CD4-positive, alpha-beta T cell treated with Interleukin-4 for 1 hour (primary cell): ENCODE data around the gene MLKL.
"Not testable (repeated sequence)": the region's sequence is repeated elsewhere in the genome, so short reads cannot be mapped to it uniquely, and the experiment has no call there.

Experiments used
- DNase-seq, 2 donors: peaks; one replicate each; pipeline ENCODE4 v3.0.0-alpha.2; 2020 to 2022

Gene MLKL

GRCh38 chr16:74731853-74732477 lies 31.3 kb upstream of the MLKL start:
- no peak for DNase-seq

GRCh38 chr16:74729783-74730683 lies 29.4 kb upstream of the MLKL start:
- no peak for DNase-seq

- no peak for DNase-seq
Measured at GRCh38 chr16:74727903-74728302, 27.2 kb upstream of the MLKL start.

GRCh38 chr16:74726716-74727115 lies 26.1 kb upstream of the MLKL start:
- peak; percentile 11 to 33 for DNase-seq

GRCh38 chr16:74725651-74726455 lies 25.2 kb upstream of the MLKL start:
- no peak for DNase-seq

- DNase-seq = no peak
Measured at GRCh38 chr16:74724820-74725549, 24.3 kb upstream of the MLKL start.

- DNase-seq = no peak
Measured at GRCh38 chr16:74723256-74723655, 22.6 kb upstream of the MLKL start.

GRCh38 chr16:74722156-74722555 lies 21.5 kb upstream of the MLKL start:
- not testable (repeated sequence) for DNase-seq

GRCh38 chr16:74721716-74722115 lies 21.1 kb upstream of the MLKL start:
- no peak for DNase-seq

- no peak for DNase-seq
Measured at GRCh38 chr16:74720579-74720978, 19.9 kb upstream of the MLKL start.

- DNase-seq = no peak
Measured at GRCh38 chr16:74718741-74719610, 18.3 kb upstream of the MLKL start.

GRCh38 chr16:74718140-74718539 lies 17.5 kb upstream of the MLKL start:
- DNase-seq = no peak

GRCh38 chr16:74717367-74717766 lies 16.7 kb upstream of the MLKL start:
- no peak for DNase-seq

- DNase-seq = no peak
Measured at GRCh38 chr16:74716355-74716754, 15.7 kb upstream of the MLKL start.

- no peak for DNase-seq
Measured at GRCh38 chr16:74713876-74714275, 13.2 kb upstream of the MLKL start.

- no peak for DNase-seq
Measured at GRCh38 chr16:74713325-74713724, 12.7 kb upstream of the MLKL start.

- DNase-seq = no peak
Measured at GRCh38 chr16:74711938-74712337, 11.3 kb upstream of the MLKL start.

GRCh38 chr16:74710401-74710800 lies 9.7 kb upstream of the MLKL start:
- no peak for DNase-seq

GRCh38 chr16:74709441-74709877 lies 8.8 kb upstream of the MLKL start:
- DNase-seq = peak; percentile 80 to 82

- peak; percentile 26 to 32 for DNase-seq
Measured at GRCh38 chr16:74700116-74700437, 585 bp downstream of the MLKL start.

- no peak for DNase-seq
Measured at GRCh38 chr16:74699666-74700065, 996 bp downstream of the MLKL start.

GRCh38 chr16:74698222-74698621 lies 2.4 kb downstream of the MLKL start:
- peak in 1 of 2 donors; percentile 19 for DNase-seq
